ENCODE measurements around the gene MTRF1L. TPM values are rescaled to one million over a fixed set of nuclear protein-coding genes. Genes with fewer than 3 reads are reported as not detected.

Gene MTRF1L
- total RNA-seq, 1 donor from 2014 or later = 17.0 TPM

- Mint-ChIP-seq H3K27ac (no peak overlapping the region), H3K9me3 (peaks cover 4% of the 10 kb centered on the region), H3K4me1 (no peaks in the 10 kb centered on the region), H3K4me3 (no peak overlapping the region), H3K36me3 (no peaks in the 10 kb centered on the region), H3K27me3 (ENCODE audit: low read depth) (peaks cover 5% of the 10 kb centered on the region)
- DNase-seq (ENCODE audit: low spot score in 2 of 2, unreplicated experiment in 2 of 2) = no peak
- no peak for TF ChIP-seq CTCF (IDR thresholded peaks at IDR 0.05; ENCODE audit: unreplicated experiment)
Measured at GRCh38 chr6:152952045-152952444, 50.5 kb downstream of the MTRF1L start.

- H3K9me3 Mint-ChIP-seq = no peaks in the 10 kb centered on the region
- no peak for DNase-seq (ENCODE audit: low spot score in 2 of 2, unreplicated experiment in 2 of 2)
- TF ChIP-seq CTCF (IDR thresholded peaks at IDR 0.05; ENCODE audit: unreplicated experiment) = no peak
- H3K4me3 Mint-ChIP-seq = no peak overlapping the region
- no peaks in the 10 kb centered on the region for H3K4me1 Mint-ChIP-seq
- no peaks in the 10 kb centered on the region for H3K36me3 Mint-ChIP-seq
- no peak overlapping the region for H3K27ac Mint-ChIP-seq
- peaks cover 7% of the 10 kb centered on the region for H3K27me3 Mint-ChIP-seq (ENCODE audit: low read depth)
Measured at GRCh38 chr6:152950240-152950639, 52.3 kb downstream of the MTRF1L start.

GRCh38 chr6:152948150-152948768, 54.2 kb downstream of the MTRF1L start:
- peak; percentile 55 for TF ChIP-seq CTCF (IDR thresholded peaks at IDR 0.05; ENCODE audit: unreplicated experiment)
- no peak for DNase-seq (ENCODE audit: low spot score in 2 of 2, unreplicated experiment in 2 of 2)
- Mint-ChIP-seq H3K4me1 (no peaks in the 10 kb centered on the region), H3K4me3 (no peak overlapping the region), H3K27ac (no peak overlapping the region), H3K36me3 (no peaks in the 10 kb centered on the region), H3K27me3 (ENCODE audit: low read depth) (peaks cover 9% of the 10 kb centered on the region), H3K9me3 (no peaks in the 10 kb centered on the region)

GRCh38 chr6:152946995-152947394, 55.5 kb downstream of the MTRF1L start:
- Mint-ChIP-seq H3K4me3 (no peak overlapping the region), H3K36me3 (no peaks in the 10 kb centered on the region), H3K9me3 (no peaks in the 10 kb centered on the region), H3K27ac (no peak overlapping the region), H3K27me3 (ENCODE audit: low read depth) (peaks cover 10% of the 10 kb centered on the region), H3K4me1 (no peaks in the 10 kb centered on the region)
- no peak for TF ChIP-seq CTCF (IDR thresholded peaks at IDR 0.05; ENCODE audit: unreplicated experiment)
- no peak for DNase-seq (ENCODE audit: low spot score in 2 of 2, unreplicated experiment in 2 of 2)

- no peak for TF ChIP-seq CTCF (IDR thresholded peaks at IDR 0.05; ENCODE audit: unreplicated experiment)
- H3K4me1 Mint-ChIP-seq = no peaks in the 10 kb centered on the region
- no peak for DNase-seq (ENCODE audit: low spot score in 2 of 2, unreplicated experiment in 2 of 2)
- H3K4me3 Mint-ChIP-seq = no peak overlapping the region
- no peaks in the 10 kb centered on the region for H3K9me3 Mint-ChIP-seq
- H3K36me3 Mint-ChIP-seq = no peaks in the 10 kb centered on the region
- peaks cover 12% of the 10 kb centered on the region for H3K27me3 Mint-ChIP-seq (ENCODE audit: low read depth)
- no peak overlapping the region for H3K27ac Mint-ChIP-seq
Measured at GRCh38 chr6:152946484-152946883, 56.0 kb downstream of the MTRF1L start.
